Activated T-helper 17 cell treated with anti-CD3 and anti-CD28 coated beads, Interleukin-2, amount 50 U/mL, for 72 hours (primary cell): ENCODE measurements around the gene ITGA1. TPM values are rescaled to one million over a fixed set of nuclear protein-coding genes. Genes with fewer than 3 reads are reported as not detected.
A peak's percentile ranks its signal among the peaks of the same experiment; 100 is the strongest.
"Not testable (repeated sequence)": the region's sequence is repeated elsewhere in the genome, so short reads cannot be mapped to it uniquely, and the experiment has no call there.

Source experiments
- ATAC-seq: fragments of 150-1000 bp; cut with Tn5 transposase; replicated peaks from 2 replicates; pipeline ENCODE4 v1.10.0; 2021; ENCODE audit warnings: mild to moderate bottlenecking, moderate library complexity
- H3K27ac Mint-ChIP-seq: one replicate; pipeline ENCODE4 v1.8.0; 2022; ENCODE audit warnings: mixed read lengths
- H3K27me3 Mint-ChIP-seq: one replicate; pipeline ENCODE4 v1.8.0; 2022; ENCODE audit warnings: mixed read lengths
- H3K36me3 Mint-ChIP-seq: one replicate; pipeline ENCODE4 v1.8.0; 2022; ENCODE audit warnings: low read depth, mild to moderate bottlenecking, mixed read lengths
- H3K4me1 Mint-ChIP-seq: one replicate; pipeline ENCODE4 v1.8.0; 2022; ENCODE audit warnings: mixed read lengths
- H3K4me3 Mint-ChIP-seq: one replicate; pipeline ENCODE4 v1.8.0; 2022; ENCODE audit warnings: mild to moderate bottlenecking, mixed read lengths
- H3K9me3 Mint-ChIP-seq: one replicate; pipeline ENCODE4 v1.8.0; 2022; ENCODE audit warnings: mixed read lengths
- total RNA-seq, 2 donors: library from RNA; stranded (reverse); gene quantifications; one replicate each; pipeline ENCODE4 v1.2.3, GENCODE V29; 2022

The ITGA1 gene
- total RNA-seq, 2 donors from 2014 or later = 3.1 to 14.9 TPM

GRCh38 chr5:52952483-52952882 is 164.8 kb downstream of the ITGA1 start:
- no peaks in the 10 kb centered on the region for H3K36me3 Mint-ChIP-seq
- ATAC-seq = no peak
- no peak overlapping the region for H3K27ac Mint-ChIP-seq
- no peaks in the 10 kb centered on the region for H3K27me3 Mint-ChIP-seq
- no peak overlapping the region for H3K4me3 Mint-ChIP-seq
- H3K4me1 Mint-ChIP-seq = peaks cover 7% of the 10 kb centered on the region
- H3K9me3 Mint-ChIP-seq = no peaks in the 10 kb centered on the region

GRCh38 chr5:52956014-52956413 is 168.3 kb downstream of the ITGA1 start:
- H3K36me3 Mint-ChIP-seq = no peaks in the 10 kb centered on the region
- no peaks in the 10 kb centered on the region for H3K27me3 Mint-ChIP-seq

GRCh38 chr5:52956915-52957747 is 169.4 kb downstream of the ITGA1 start:
- H3K9me3 Mint-ChIP-seq = no peaks in the 10 kb centered on the region
- ATAC-seq = no peak
- no peaks in the 10 kb centered on the region for H3K4me1 Mint-ChIP-seq

More at GRCh38 chr5:52956014-52956413, 168.3 kb downstream of the ITGA1 start:
- Mint-ChIP-seq H3K4me3 (no peak overlapping the region), H3K4me1 (no peaks in the 10 kb centered on the region), H3K27ac (no peak overlapping the region), H3K9me3 (no peaks in the 10 kb centered on the region)
- ATAC-seq = no peak

GRCh38 chr5:52961274-52961681 is 173.6 kb downstream of the ITGA1 start:
- no peaks in the 10 kb centered on the region for H3K9me3 Mint-ChIP-seq
- no peak for ATAC-seq
- no peaks in the 10 kb centered on the region for H3K27me3 Mint-ChIP-seq
- no peak overlapping the region for H3K4me3 Mint-ChIP-seq
- H3K36me3 Mint-ChIP-seq = no peaks in the 10 kb centered on the region
- H3K4me1 Mint-ChIP-seq = no peaks in the 10 kb centered on the region
- no peak overlapping the region for H3K27ac Mint-ChIP-seq

More at GRCh38 chr5:52956915-52957747, 169.4 kb downstream of the ITGA1 start:
- Mint-ChIP-seq H3K27me3 (no peaks in the 10 kb centered on the region), H3K36me3 (no peaks in the 10 kb centered on the region), H3K27ac (no peak overlapping the region), H3K4me3 (no peak overlapping the region)

GRCh38 chr5:52963636-52964035 is 175.9 kb downstream of the ITGA1 start:
- no peak for ATAC-seq

GRCh38 chr5:52964138-52964537 is 176.4 kb downstream of the ITGA1 start:
- Mint-ChIP-seq H3K27ac (no peak overlapping the region), H3K9me3 (peaks cover 4% of the 10 kb centered on the region), H3K4me1 (no peaks in the 10 kb centered on the region), H3K4me3 (no peak overlapping the region), H3K36me3 (no peaks in the 10 kb centered on the region), H3K27me3 (no peaks in the 10 kb centered on the region)
- ATAC-seq = no peak

More at GRCh38 chr5:52963636-52964035, 175.9 kb downstream of the ITGA1 start:
- H3K27me3 Mint-ChIP-seq = no peaks in the 10 kb centered on the region
- H3K4me3 Mint-ChIP-seq = no peak overlapping the region
- H3K9me3 Mint-ChIP-seq = peaks cover 2% of the 10 kb centered on the region
- no peaks in the 10 kb centered on the region for H3K36me3 Mint-ChIP-seq
- no peaks in the 10 kb centered on the region for H3K4me1 Mint-ChIP-seq
- H3K27ac Mint-ChIP-seq = no peak overlapping the region

GRCh38 chr5:52976157-52976556 is 188.4 kb downstream of the ITGA1 start:
- not testable (repeated sequence) for H3K4me3 Mint-ChIP-seq, H3K4me1 Mint-ChIP-seq, H3K9me3 Mint-ChIP-seq, H3K27ac Mint-ChIP-seq, ATAC-seq, H3K36me3 Mint-ChIP-seq
- H3K27me3 Mint-ChIP-seq = peaks cover 11% of the 10 kb centered on the region

- no peak for ATAC-seq
- H3K4me1 Mint-ChIP-seq = no peaks in the 10 kb centered on the region
- H3K27ac Mint-ChIP-seq = no peak overlapping the region
- no peaks in the 10 kb centered on the region for H3K36me3 Mint-ChIP-seq
- peaks cover 14% of the 10 kb centered on the region for H3K27me3 Mint-ChIP-seq
- H3K4me3 Mint-ChIP-seq = no peak overlapping the region
- no peaks in the 10 kb centered on the region for H3K9me3 Mint-ChIP-seq
Observed at GRCh38 chr5:52977264-52977897, 189.7 kb downstream of the ITGA1 start.

- no peak overlapping the region for H3K4me3 Mint-ChIP-seq
- peaks cover 5% of the 10 kb centered on the region for H3K4me1 Mint-ChIP-seq
- no peaks in the 10 kb centered on the region for H3K36me3 Mint-ChIP-seq
- no peaks in the 10 kb centered on the region for H3K9me3 Mint-ChIP-seq
- ATAC-seq = no peak
- peaks cover 13% of the 10 kb centered on the region for H3K27me3 Mint-ChIP-seq
- no peak overlapping the region for H3K27ac Mint-ChIP-seq
Observed at GRCh38 chr5:52981507-52981906, 193.8 kb downstream of the ITGA1 start.

- ATAC-seq = no peak
- Mint-ChIP-seq H3K4me1 (peaks cover 23% of the 10 kb centered on the region), H3K27ac (no peak overlapping the region), H3K9me3 (no peaks in the 10 kb centered on the region), H3K4me3 (no peak overlapping the region), H3K36me3 (no peaks in the 10 kb centered on the region), H3K27me3 (peaks cover 15% of the 10 kb centered on the region)
Observed at GRCh38 chr5:52983731-52984636, 196.3 kb downstream of the ITGA1 start.

GRCh38 chr5:52985306-52985705 is 197.6 kb downstream of the ITGA1 start:
- no peaks in the 10 kb centered on the region for H3K36me3 Mint-ChIP-seq
- ATAC-seq = no peak
- H3K27ac Mint-ChIP-seq = no peak overlapping the region

GRCh38 chr5:52987711-52988331 is 200.1 kb downstream of the ITGA1 start:
- H3K4me1 Mint-ChIP-seq = peaks cover 27% of the 10 kb centered on the region
- ATAC-seq = peak; percentile 68
- no peaks in the 10 kb centered on the region for H3K9me3 Mint-ChIP-seq
- H3K27ac Mint-ChIP-seq = peak overlapping the region; percentile 67
- H3K36me3 Mint-ChIP-seq = no peaks in the 10 kb centered on the region
- H3K27me3 Mint-ChIP-seq = peaks cover 17% of the 10 kb centered on the region
- H3K4me3 Mint-ChIP-seq = peak overlapping the region; percentile 73

More at GRCh38 chr5:52985306-52985705, 197.6 kb downstream of the ITGA1 start:
- H3K4me1 Mint-ChIP-seq = peaks cover 27% of the 10 kb centered on the region
- H3K9me3 Mint-ChIP-seq = no peaks in the 10 kb centered on the region
- peaks cover 15% of the 10 kb centered on the region for H3K27me3 Mint-ChIP-seq
- H3K4me3 Mint-ChIP-seq = no peak overlapping the region

- Mint-ChIP-seq H3K9me3 (no peaks in the 10 kb centered on the region), H3K4me3 (peak overlapping the region; percentile 73), H3K27me3 (peaks cover 17% of the 10 kb centered on the region), H3K27ac (peak overlapping the region; percentile 67), H3K36me3 (no peaks in the 10 kb centered on the region), H3K4me1 (peaks cover 27% of the 10 kb centered on the region)
- peak; percentile 34 for ATAC-seq
Observed at GRCh38 chr5:52988335-52989024, 200.8 kb downstream of the ITGA1 start.
